ENCODE results near the gene SPNS3.

DNA sequence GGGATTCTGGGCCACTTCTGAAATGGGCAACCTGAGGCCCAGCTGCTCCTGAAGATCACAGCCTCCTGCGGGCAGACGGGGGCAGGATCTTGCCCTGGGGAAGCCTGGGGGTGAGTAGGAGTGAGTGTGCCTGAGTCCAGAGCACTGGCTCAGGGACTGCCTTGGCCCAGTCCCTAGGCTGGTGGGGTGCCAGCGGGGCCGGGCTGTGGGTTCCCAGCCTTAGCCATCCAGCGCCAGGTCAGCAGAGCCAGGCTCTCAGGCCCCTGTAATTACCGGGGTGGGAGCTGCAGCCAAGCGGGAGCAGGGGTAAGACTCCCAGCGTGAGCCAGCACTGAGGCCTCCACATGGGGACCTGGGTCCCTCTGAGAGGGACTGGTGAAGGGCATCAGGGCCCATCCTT lies 73.2 kb downstream of the SPNS3 start:
- TF ChIP-seq, protein P1, sequence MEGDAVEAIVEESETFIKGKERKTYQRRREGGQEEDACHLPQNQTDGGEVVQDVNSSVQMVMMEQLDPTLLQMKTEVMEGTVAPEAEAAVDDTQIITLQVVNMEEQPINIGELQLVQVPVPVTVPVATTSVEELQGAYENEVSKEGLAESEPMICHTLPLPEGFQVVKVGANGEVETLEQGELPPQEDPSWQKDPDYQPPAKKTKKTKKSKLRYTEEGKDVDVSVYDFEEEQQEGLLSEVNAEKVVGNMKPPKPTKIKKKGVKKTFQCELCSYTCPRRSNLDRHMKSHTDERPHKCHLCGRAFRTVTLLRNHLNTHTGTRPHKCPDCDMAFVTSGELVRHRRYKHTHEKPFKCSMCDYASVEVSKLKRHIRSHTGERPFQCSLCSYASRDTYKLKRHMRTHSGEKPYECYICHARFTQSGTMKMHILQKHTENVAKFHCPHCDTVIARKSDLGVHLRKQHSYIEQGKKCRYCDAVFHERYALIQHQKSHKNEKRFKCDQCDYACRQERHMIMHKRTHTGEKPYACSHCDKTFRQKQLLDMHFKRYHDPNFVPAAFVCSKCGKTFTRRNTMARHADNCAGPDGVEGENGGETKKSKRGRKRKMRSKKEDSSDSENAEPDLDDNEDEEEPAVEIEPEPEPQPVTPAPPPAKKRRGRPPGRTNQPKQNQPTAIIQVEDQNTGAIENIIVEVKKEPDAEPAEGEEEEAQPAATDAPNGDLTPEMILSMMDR (conservative IDR thresholded peaks at IDR 0.05; ENCODE audit: low read length) = no peak
- no peak for TF ChIP-seq EZH2phosphoT487 (IDR thresholded peaks at IDR 0.05; ENCODE audit: borderline replicate concordance, low read depth, low read length)

All from OCI-LY7 (cell line).